ENCODE measurements around the gene ERF.

The ERF gene

GRCh38 chr19:42216653-42217519, 38.0 kb downstream of the ERF start:
- Mint-ChIP-seq H3K36me3 (ENCODE audit: low read depth) (peaks cover 29% of the 10 kb centered on the region), H3K4me3 (peak overlapping the region; percentile 92 to 93 (median 92)), H3K27me3 (ENCODE audit: low read depth) (no peaks in the 10 kb centered on the region), H3K27ac (peak overlapping the region; percentile 95 to 97 (median 95)), H3K9me3 (no peaks in the 10 kb centered on the region), H3K4me1 (peaks cover 39% of the 10 kb centered on the region)
- no peak for TF ChIP-seq CTCF (IDR thresholded peaks at IDR 0.05; ENCODE audit: unreplicated experiment in 3 of 3)

- peak overlapping the region; percentile 92 to 93 (median 92) for H3K4me3 Mint-ChIP-seq
- H3K4me1 Mint-ChIP-seq = peaks cover 28% of the 10 kb centered on the region
- no peaks in the 10 kb centered on the region for H3K27me3 Mint-ChIP-seq (ENCODE audit: low read depth)
- H3K27ac Mint-ChIP-seq = no peak overlapping the region
- H3K36me3 Mint-ChIP-seq (ENCODE audit: low read depth) = peaks cover 32% of the 10 kb centered on the region
- no peaks in the 10 kb centered on the region for H3K9me3 Mint-ChIP-seq
- no peak for TF ChIP-seq CTCF (IDR thresholded peaks at IDR 0.05; ENCODE audit: unreplicated experiment in 3 of 3)
Observed at GRCh38 chr19:42214810-42215485, 40.0 kb downstream of the ERF start.

GRCh38 chr19:42212886-42213285, 42.0 kb downstream of the ERF start:
- Mint-ChIP-seq H3K4me1 (peaks cover 14% of the 10 kb centered on the region), H3K9me3 (no peaks in the 10 kb centered on the region), H3K36me3 (ENCODE audit: low read depth) (peaks cover 49% of the 10 kb centered on the region), H3K27me3 (ENCODE audit: low read depth) (no peaks in the 10 kb centered on the region), H3K4me3 (peak overlapping the region in 1 of 3 experiments; percentile 57), H3K27ac (no peak overlapping the region)
- no peak for TF ChIP-seq CTCF (IDR thresholded peaks at IDR 0.05; ENCODE audit: unreplicated experiment in 3 of 3)

GRCh38 chr19:42208612-42209011, 46.3 kb downstream of the ERF start:
- no peak for TF ChIP-seq CTCF (IDR thresholded peaks at IDR 0.05; ENCODE audit: unreplicated experiment in 3 of 3)
- Mint-ChIP-seq H3K27ac (no peak overlapping the region), H3K36me3 (ENCODE audit: low read depth) (peaks cover 52% of the 10 kb centered on the region), H3K9me3 (no peaks in the 10 kb centered on the region), H3K27me3 (ENCODE audit: low read depth) (no peaks in the 10 kb centered on the region), H3K4me3 (no peak overlapping the region), H3K4me1 (no peaks in the 10 kb centered on the region)

GRCh38 chr19:42207767-42208271, 47.1 kb downstream of the ERF start:
- H3K27ac Mint-ChIP-seq = no peak overlapping the region
- no peaks in the 10 kb centered on the region for H3K27me3 Mint-ChIP-seq (ENCODE audit: low read depth)
- peaks cover 51% of the 10 kb centered on the region for H3K36me3 Mint-ChIP-seq (ENCODE audit: low read depth)
- H3K4me1 Mint-ChIP-seq = no peaks in the 10 kb centered on the region
- H3K9me3 Mint-ChIP-seq = no peaks in the 10 kb centered on the region
- no peak for TF ChIP-seq CTCF (IDR thresholded peaks at IDR 0.05; ENCODE audit: unreplicated experiment in 3 of 3)
- H3K4me3 Mint-ChIP-seq = no peak overlapping the region
